Endothelial cell of hepatic sinusoid (primary cell): Measurements from ENCODE around the gene MINDY4.

ENCODE experiments used
- in situ Hi-C: cut with HindIII; loops from 2 replicates; pipeline ENCODE4 v1.10.0; 2017; ENCODE audit warnings: low sequenced_read_pairs

The MINDY4 gene

GRCh38 chr7:30896783-30897637 lies 125.8 kb downstream of the MINDY4 start:
- in situ Hi-C loops = no loop called here

- in situ Hi-C loops = no loop called here
Observed at GRCh38 chr7:30897770-30898169, 126.6 kb downstream of the MINDY4 start.

GRCh38 chr7:30898411-30898810 lies 127.2 kb downstream of the MINDY4 start:
- in situ Hi-C loops = no loop called here

- in situ Hi-C loops = no loop called here
Observed at GRCh38 chr7:30899066-30899465, 127.8 kb downstream of the MINDY4 start.

GRCh38 chr7:30899630-30900029 lies 128.4 kb downstream of the MINDY4 start:
- in situ Hi-C loops = no loop called here

GRCh38 chr7:30900053-30900452 lies 128.8 kb downstream of the MINDY4 start:
- in situ Hi-C loops = no loop called here

- in situ Hi-C loops = no loop called here
Observed at GRCh38 chr7:30900803-30901362, 129.7 kb downstream of the MINDY4 start.

GRCh38 chr7:30901856-30902255 lies 130.6 kb downstream of the MINDY4 start:
- in situ Hi-C loops = no loop called here

- in situ Hi-C loops = no loop called here
Observed at GRCh38 chr7:30902466-30902865, 131.2 kb downstream of the MINDY4 start.

GRCh38 chr7:30903146-30903545 lies 131.9 kb downstream of the MINDY4 start:
- in situ Hi-C loops = no loop called here

- in situ Hi-C loops = no loop called here
Observed at GRCh38 chr7:30904561-30904960, 133.3 kb downstream of the MINDY4 start.

- in situ Hi-C loops = no loop called here
Observed at GRCh38 chr7:30905078-30906012, 134.1 kb downstream of the MINDY4 start.

GRCh38 chr7:30906014-30906413 lies 134.8 kb downstream of the MINDY4 start:
- in situ Hi-C loops = no loop called here

- in situ Hi-C loops = no loop called here
Observed at GRCh38 chr7:30906515-30907240, 135.5 kb downstream of the MINDY4 start.

GRCh38 chr7:30907527-30908267 lies 136.5 kb downstream of the MINDY4 start:
- in situ Hi-C loops = no loop called here

GRCh38 chr7:30908681-30909080 lies 137.5 kb downstream of the MINDY4 start:
- in situ Hi-C loops = no loop called here

GRCh38 chr7:30909431-30909830 lies 138.2 kb downstream of the MINDY4 start:
- in situ Hi-C loops = no loop called here

- in situ Hi-C loops = no loop called here
Observed at GRCh38 chr7:30910411-30911073, 139.3 kb downstream of the MINDY4 start.

- in situ Hi-C loops = no loop called here
Observed at GRCh38 chr7:30911133-30911532, 139.9 kb downstream of the MINDY4 start.
